ENCODE data around the gene FBN2.
"Not testable (repeated sequence)": the region's sequence is repeated elsewhere in the genome, so short reads cannot be mapped to it uniquely, and the experiment has no call there.

GRCh38 chr5:128321418-128321817 lies 216.6 kb downstream of the FBN2 start:
- not testable (repeated sequence) for TF ChIP-seq POLR2A (IDR thresholded peaks at IDR 0.05; ENCODE audit: low read length); GATA1 (IDR thresholded peaks at IDR 0.05; ENCODE audit: low read depth, low read length)
